GM08714 (cell line): Measurements from ENCODE around the gene OR10H1.

Source experiments
- H3K4me3 ChIP-seq: fragments of 200-500 bp; sonication (Bioruptor generic); 2 replicates; pipeline ENCODE4 v1.5.1; 2014; ENCODE audit warnings: mild to moderate bottlenecking, low read length, inconsistent platforms
- ZNF274 ChIP-seq: IDR thresholded peaks from 2 replicates; pipeline ENCODE4 v1.6.1; 2012; ENCODE audit warnings: mild to moderate bottlenecking, low read depth, low read length

The OR10H1 gene

GRCh38 chr19:15759962-15760565 is 55.4 kb downstream of the OR10H1 start:
- no peak for TF ChIP-seq ZNF274
- H3K4me3 ChIP-seq = no peak overlapping the region

- no peak overlapping the region for H3K4me3 ChIP-seq
- no peak for TF ChIP-seq ZNF274
Observed at GRCh38 chr19:15758379-15758778, 57.1 kb downstream of the OR10H1 start.
